ENCODE results near the gene ASH1L.
A peak's percentile ranks its signal among the peaks of the same experiment; 100 is the strongest.
"Not testable (repeated sequence)": the region's sequence is repeated elsewhere in the genome, so short reads cannot be mapped to it uniquely, and the experiment has no call there.

Gene ASH1L

GRCh38 chr1:155574077-155574476 lies 11.5 kb upstream of the ASH1L start:
- Histone ChIP-seq H3K36me3 (peaks cover 0 to 6% (median 0%) of the 10 kb centered on the region in 3 donors), H3K4me1 (no peaks in the 10 kb centered on the region), H3K27me3 (no peaks in the 10 kb centered on the region), H3K4me3 (no peak overlapping the region), H3K9me3 (no peaks in the 10 kb centered on the region), H3K27ac (no peak overlapping the region)
- intact Hi-C loops (cut with DNase I; ENCODE audit: low total_unique reads) = no loop called here
- TF ChIP-seq, protein P1, sequence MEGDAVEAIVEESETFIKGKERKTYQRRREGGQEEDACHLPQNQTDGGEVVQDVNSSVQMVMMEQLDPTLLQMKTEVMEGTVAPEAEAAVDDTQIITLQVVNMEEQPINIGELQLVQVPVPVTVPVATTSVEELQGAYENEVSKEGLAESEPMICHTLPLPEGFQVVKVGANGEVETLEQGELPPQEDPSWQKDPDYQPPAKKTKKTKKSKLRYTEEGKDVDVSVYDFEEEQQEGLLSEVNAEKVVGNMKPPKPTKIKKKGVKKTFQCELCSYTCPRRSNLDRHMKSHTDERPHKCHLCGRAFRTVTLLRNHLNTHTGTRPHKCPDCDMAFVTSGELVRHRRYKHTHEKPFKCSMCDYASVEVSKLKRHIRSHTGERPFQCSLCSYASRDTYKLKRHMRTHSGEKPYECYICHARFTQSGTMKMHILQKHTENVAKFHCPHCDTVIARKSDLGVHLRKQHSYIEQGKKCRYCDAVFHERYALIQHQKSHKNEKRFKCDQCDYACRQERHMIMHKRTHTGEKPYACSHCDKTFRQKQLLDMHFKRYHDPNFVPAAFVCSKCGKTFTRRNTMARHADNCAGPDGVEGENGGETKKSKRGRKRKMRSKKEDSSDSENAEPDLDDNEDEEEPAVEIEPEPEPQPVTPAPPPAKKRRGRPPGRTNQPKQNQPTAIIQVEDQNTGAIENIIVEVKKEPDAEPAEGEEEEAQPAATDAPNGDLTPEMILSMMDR (IDR thresholded peaks at IDR 0.05) = no peak
- no peak for DNase-seq

DNA sequence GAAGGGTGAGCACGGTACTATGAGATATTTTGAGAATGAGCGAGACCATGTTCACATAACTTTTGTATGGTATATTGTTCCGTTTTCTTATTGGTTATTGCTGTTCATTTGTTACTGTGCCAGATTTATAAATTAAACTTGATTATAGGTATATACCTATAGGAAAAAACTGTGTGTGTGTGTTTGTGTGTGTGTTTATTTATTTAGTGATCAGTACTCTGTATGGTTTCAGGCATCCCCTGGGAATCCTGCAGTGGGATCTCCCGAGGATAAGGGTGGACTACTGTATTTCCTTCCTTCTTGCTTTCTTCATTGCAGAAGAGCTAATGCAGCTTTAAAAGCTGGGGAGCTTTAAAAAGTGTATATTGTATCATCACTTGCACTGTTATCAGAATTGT lies 8.0 kb upstream of the ASH1L start:
- peaks cover 0 to 6% (median 5%) of the 10 kb centered on the region in 3 donors for H3K36me3 ChIP-seq
- H3K27ac ChIP-seq = no peak overlapping the region
- intact Hi-C loops (cut with DNase I; ENCODE audit: low total_unique reads) = no loop called here
- peaks cover 0 to 2% (median 0%) of the 10 kb centered on the region in 4 donors for H3K4me1 ChIP-seq
- H3K4me3 ChIP-seq = no peak overlapping the region
- TF ChIP-seq, protein P1 (IDR thresholded peaks at IDR 0.05) = no peak
- no peaks in the 10 kb centered on the region for H3K9me3 ChIP-seq
- no peaks in the 10 kb centered on the region for H3K27me3 ChIP-seq
- no peak for DNase-seq

DNA sequence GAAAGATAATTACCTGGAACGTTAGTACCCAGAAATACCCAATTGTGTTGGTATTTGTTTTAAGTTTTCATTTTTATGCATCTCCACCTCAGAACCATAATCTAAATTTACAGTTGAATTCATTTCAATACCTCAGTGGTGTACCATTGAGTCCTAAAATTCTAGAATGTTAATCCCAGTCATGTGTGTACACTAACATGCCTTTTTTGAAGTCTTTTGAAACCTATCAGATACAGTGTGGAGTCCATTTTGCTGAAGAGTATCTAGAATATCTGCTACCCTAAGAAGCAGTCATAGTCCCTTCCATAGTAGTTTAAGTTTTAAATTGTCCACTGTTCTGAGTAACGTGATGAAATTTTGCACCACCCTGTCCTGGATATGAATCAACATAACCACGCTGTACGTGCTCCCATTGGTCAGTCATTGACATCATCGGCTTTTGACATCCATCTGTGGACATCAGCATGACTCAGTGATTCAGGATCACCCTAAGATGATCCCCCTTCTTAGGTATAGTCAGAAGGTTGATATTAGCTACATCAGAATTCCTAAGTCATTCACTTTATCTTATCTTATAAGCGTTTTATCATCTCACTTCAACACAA lies 7.5 kb upstream of the ASH1L start:
- Histone ChIP-seq H3K4me3 (no peak overlapping the region), H3K9me3 (no peaks in the 10 kb centered on the region), H3K36me3 (peaks cover 0 to 6% (median 5%) of the 10 kb centered on the region in 3 donors), H3K27ac (no peak overlapping the region), H3K4me1 (peaks cover 0 to 5% (median 2%) of the 10 kb centered on the region in 4 donors), H3K27me3 (no peaks in the 10 kb centered on the region)
- intact Hi-C loops (cut with DNase I; ENCODE audit: low total_unique reads) = loop anchor here (10.0 kb wide), 1 partner anchor 295 kb away; the partner anchor contains the start of genes CLK2 and HCN3
- TF ChIP-seq, protein P1 (IDR thresholded peaks at IDR 0.05) = no peak
- DNase-seq = no peak

- Histone ChIP-seq H3K4me3 (peak overlapping the region; percentile 95 to 98), H3K27ac (peak overlapping the region; percentile 96 to 100), H3K4me1 (peaks cover 0 to 42% (median 33%) of the 10 kb centered on the region in 4 donors)
- DNase-seq, H3K27me3 ChIP-seq, H3K36me3 ChIP-seq, H3K9me3 ChIP-seq: not testable (repeated sequence)
- intact Hi-C loops (cut with DNase I; ENCODE audit: low total_unique reads) = loop anchor here (10.0 kb wide), 1 partner anchor 289 kb away; the partner anchor contains the start of genes CLK2 and HCN3
Observed at GRCh38 chr1:155563377-155564022, 897 bp upstream of the ASH1L start.

DNA sequence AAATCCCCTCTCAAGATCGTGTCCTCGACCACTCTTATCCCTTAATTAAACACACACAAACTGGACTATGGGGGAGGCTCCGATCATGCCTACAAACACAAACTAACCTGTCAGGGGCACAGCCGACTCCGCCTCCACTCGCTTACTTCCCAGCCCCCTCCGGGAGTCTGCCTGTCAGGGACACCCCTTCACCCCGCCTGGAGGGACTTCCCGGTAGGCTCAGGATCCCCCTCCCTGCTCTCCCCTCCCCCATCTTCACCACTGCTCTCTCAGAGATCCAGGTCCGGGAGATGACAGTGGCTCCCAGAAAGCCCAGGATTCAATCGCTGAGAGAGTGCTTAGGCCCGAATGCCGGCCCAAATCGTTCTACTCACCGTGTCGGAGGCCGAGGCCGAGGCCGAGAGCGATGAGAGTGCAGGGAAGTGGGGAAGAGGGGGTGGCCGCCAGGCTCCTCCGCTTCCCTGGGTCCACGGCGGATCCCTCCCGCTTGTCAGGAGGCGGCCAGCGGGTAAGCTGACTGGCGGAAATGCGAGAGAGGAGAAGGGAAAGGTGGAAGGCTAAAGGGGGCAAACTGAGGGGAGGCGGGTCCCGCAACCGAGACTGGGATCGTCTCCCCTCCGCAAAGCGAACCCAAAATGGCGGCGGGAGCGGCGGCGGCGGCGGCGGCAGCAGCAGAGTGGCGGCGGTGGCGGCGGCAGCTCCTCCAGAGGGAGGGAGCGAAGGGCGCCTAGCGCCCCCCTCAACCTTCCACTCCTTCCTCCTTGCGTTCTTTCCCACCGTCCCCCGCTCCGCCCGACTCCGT lies 623 bp downstream of the ASH1L start:
- H3K36me3 ChIP-seq, H3K27me3 ChIP-seq, H3K9me3 ChIP-seq: not testable (repeated sequence)
- Histone ChIP-seq H3K4me1 (peaks cover 0 to 50% (median 37%) of the 10 kb centered on the region in 4 donors), H3K27ac (peak overlapping the region; percentile 96 to 100), H3K4me3 (peak overlapping the region; percentile 95 to 98)
- DNase-seq = peak; percentile 26 to 76
- intact Hi-C loops (cut with DNase I; ENCODE audit: low total_unique reads) = loop anchor here (10.0 kb wide), 1 partner anchor 287 kb away; the partner anchor contains the start of genes CLK2 and HCN3

DNA sequence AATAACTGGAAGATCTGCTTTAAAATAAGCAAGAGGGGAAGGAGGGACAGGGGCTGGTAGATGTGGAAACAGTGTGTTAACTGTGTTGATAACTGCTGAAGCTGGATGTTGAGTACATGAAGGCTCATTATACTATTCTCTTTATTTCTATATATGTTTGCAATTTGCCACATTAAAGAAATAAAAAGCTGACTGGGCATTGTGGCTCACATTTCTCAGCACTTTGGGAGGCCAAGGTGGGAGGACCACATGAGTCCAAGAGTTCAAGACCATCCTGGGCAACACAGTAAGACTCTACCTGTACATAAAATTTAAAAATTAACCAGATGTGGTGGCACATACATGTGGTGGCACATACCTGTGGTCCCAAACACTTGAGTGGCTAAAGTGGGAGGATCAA lies 6.7 kb downstream of the ASH1L start:
- H3K9me3 ChIP-seq = no peaks in the 10 kb centered on the region
- no peak overlapping the region for H3K27ac ChIP-seq
- no peak for DNase-seq
- H3K36me3 ChIP-seq = peaks cover 0 to 13% (median 0%) of the 10 kb centered on the region in 3 donors
- H3K27me3 ChIP-seq = no peaks in the 10 kb centered on the region
- intact Hi-C loops (cut with DNase I; ENCODE audit: low total_unique reads) = no loop called here
- no peak overlapping the region for H3K4me3 ChIP-seq
- H3K4me1 ChIP-seq = peaks cover 0 to 37% (median 21%) of the 10 kb centered on the region in 4 donors
- TF ChIP-seq, protein P1 (IDR thresholded peaks at IDR 0.05) = no peak

All from tibial artery (tissue), 4 donors.